Transverse colon (tissue), 4 donors: ENCODE results near the gene APOB. TPM values are rescaled to one million over a fixed set of nuclear protein-coding genes. Genes with fewer than 3 reads are reported as not detected.

ENCODE experiments used
- DNase-seq: peaks from one replicate; pipeline ENCODE4 v3.0.0-alpha.2; 2019
- H3K27ac ChIP-seq, 4 donors: fragments of 200-600 bp; sonication (generic); 2 replicates each; pipeline ENCODE4 v1.5.1; 2016 to 2018; ENCODE audit warnings: inconsistent platforms in 4 of 4
- H3K27me3 ChIP-seq: fragments of 200-600 bp; sonication (generic); 2 replicates; pipeline ENCODE4 v1.5.1; 2017; ENCODE audit warnings: inconsistent platforms
- H3K36me3 ChIP-seq, 4 donors: fragments of 200-600 bp; sonication (generic); 2 replicates each; pipeline ENCODE4 v1.5.1; 2017 to 2019; ENCODE audit warnings: inconsistent platforms in 4 of 4
- H3K4me1 ChIP-seq, 4 donors: fragments of 200-600 bp; sonication (generic); 2 replicates each; pipeline ENCODE4 v1.5.1; 2017 to 2020; ENCODE audit warnings: inconsistent platforms in 4 of 4
- H3K4me3 ChIP-seq, 4 donors: fragments of 200-600 bp; sonication (generic); 1 replicate in 1 of 4; 2 replicates in 3 of 4; pipeline versions ENCODE4 v1.5.1 to v1.6.1; 2017 to 2019; ENCODE audit warnings: inconsistent platforms in 4 of 4
- H3K9me3 ChIP-seq, 2 donors: fragments of 200-600 bp; sonication (generic); 2 replicates each; pipeline ENCODE4 v1.5.1; 2017 to 2019; ENCODE audit warnings: inconsistent platforms in 2 of 2
- CTCF ChIP-seq, 5 experiments: fragments of 200-600 bp in 3 of 5; fragments of 450-650 bp in 2 of 5; sonication (generic) in 3 of 5; IDR thresholded peaks; 1 replicate in 2 of 5; 2 replicates in 3 of 5; pipeline ENCODE4 v1.5.1; 2016 to 2017; ENCODE audit warnings: antibody characterized with exemption in 5 of 5, inconsistent platforms in 3 of 5, mild to moderate bottlenecking in 2 of 5, moderate library complexity in 1 of 5
- EP300 ChIP-seq: sonication (generic); formaldehyde crosslinking; IDR thresholded peaks from one replicate; pipeline ENCODE4 v1.6.1; 2017; ENCODE audit warnings: antibody characterized with exemption, low read depth
- POLR2A ChIP-seq: fragments of 450-650 bp; IDR thresholded peaks from one replicate; pipeline ENCODE4 v1.6.1; 2016; ENCODE audit warnings: antibody characterized with exemption, mild to moderate bottlenecking, moderate library complexity
- POLR2AphosphoS5 ChIP-seq, 3 donors: sonication (generic); formaldehyde crosslinking; IDR thresholded peaks; one replicate each; pipeline ENCODE4 v1.6.1; 2016; ENCODE audit warnings: antibody characterized with exemption in 3 of 3
- WGBS, 2 donors: methylation state at CpG; one replicate each; pipeline ENCODE4 v1.1.5; 2018; ENCODE audit warnings: low coverage in 1 of 2; 5-methylcytosine and 5-hydroxymethylcytosine counted together
- in situ Hi-C, 4 donors: fragments of 200-750 bp; cut with MboI; loops; one replicate each; pipeline versions ENCODE4 v1.15.0 to v1.15.1; 2017; ENCODE audit warnings: low sequenced_read_pairs in 3 of 4, low pct_ligation_motif_present in 1 of 4, low pct_unique_long_range_greater_than_20kb in 1 of 4
- intact Hi-C: fragments of 100-400 bp; cut with DNase I; formaldehyde crosslinking; loops from one replicate; pipeline ENCODE4 v1.15.1; 2023; ENCODE audit warnings: low total_unique reads
- total RNA-seq, 4 donors: library from RNA; depleted of rRNA; stranded (reverse); fragments of >200 nt; gene quantifications; one replicate each; pipeline ENCODE4 v1.1.0, GENCODE V29; 2016

APOB gene
- total RNA-seq, 4 donors from 2014 or later: 0.55 to 0.95 (median 0.67) TPM

GRCh38 chr2:21041943-21042707 lies 1.7 kb downstream of the APOB start:
- no peak overlapping the region for H3K4me3 ChIP-seq
- no peaks in the 10 kb centered on the region for H3K36me3 ChIP-seq
- no peak for DNase-seq
- no peak overlapping the region for H3K27ac ChIP-seq
- intact Hi-C loops: loop anchor here (5.0 kb wide), 1 partner anchor 75 kb away; no protein-coding TSS in a partner anchor
- H3K4me1 ChIP-seq: peaks cover 0 to 15% (median 4%) of the 10 kb centered on the region in 4 donors
- WGBS, 2 donors: 60 to 73% methylated on average over 2 to 16 of the region's 16 CpGs
- in situ Hi-C loops: loop anchor here in 3 of 4 donors (10.0 to 25.0 kb wide), 3 partner anchors 73 to 273 kb away; no protein-coding TSS in a partner anchor
- no peaks in the 10 kb centered on the region for H3K9me3 ChIP-seq
- peaks cover 18% of the 10 kb centered on the region for H3K27me3 ChIP-seq
- no peak for TF ChIP-seq EP300
- TF ChIP-seq POLR2AphosphoS5 (IDR thresholded peaks at IDR 0.05): no peak
- no peak for TF ChIP-seq POLR2A
- no peak for TF ChIP-seq CTCF (IDR thresholded peaks at IDR 0.05)

GRCh38 chr2:21041462-21041861 lies 2.4 kb downstream of the APOB start:
- 72 to 94% methylated on average over 2 to 4 of the region's 4 CpGs for WGBS, 2 donors
- in situ Hi-C loops: loop anchor here in 3 of 4 donors (10.0 to 25.0 kb wide), 3 partner anchors 73 to 273 kb away; no protein-coding TSS in a partner anchor
- H3K27ac ChIP-seq: no peak overlapping the region

DNA sequence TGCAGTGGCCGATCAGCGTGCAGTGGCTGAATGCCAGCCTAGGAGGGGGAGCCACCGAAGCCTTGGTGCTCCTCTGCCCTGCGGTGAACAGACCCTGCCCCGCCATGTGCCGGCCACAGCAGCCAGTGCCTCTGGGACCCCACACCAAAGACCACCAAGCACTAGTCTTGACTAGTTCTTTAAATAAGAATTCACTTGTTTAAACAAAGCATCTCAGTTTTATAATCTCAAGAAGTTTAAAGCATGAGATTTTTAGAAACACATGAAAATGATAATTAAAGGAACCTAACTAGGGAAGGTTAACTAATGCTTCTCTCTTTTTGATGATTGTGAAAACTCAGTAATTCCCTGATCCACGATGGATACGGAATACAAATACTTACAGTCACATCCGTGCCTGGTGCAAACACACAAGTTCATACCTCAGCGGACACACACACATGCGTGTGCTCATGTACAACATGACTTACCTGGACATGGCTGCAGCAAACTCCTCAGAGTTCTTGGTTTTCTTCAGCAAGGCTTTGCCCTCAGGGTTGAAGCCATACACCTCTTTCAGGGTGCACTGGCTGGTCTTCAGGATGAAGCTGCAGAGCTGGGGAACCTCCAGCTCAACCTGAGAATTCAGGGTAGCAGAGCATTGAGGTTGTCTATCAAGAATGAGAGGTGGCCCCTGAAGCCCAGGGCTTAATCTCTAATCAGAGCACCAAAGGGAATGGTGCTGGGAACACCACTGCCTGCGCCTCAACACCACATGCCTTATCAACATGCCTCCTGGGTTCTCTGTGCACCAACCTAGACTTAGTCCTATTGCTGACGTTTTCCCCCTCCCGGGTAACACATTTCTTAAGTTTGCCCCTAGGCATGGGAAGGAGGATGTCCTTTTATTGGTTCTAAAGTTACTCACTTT lies 3.1 kb downstream of the APOB start:
- intact Hi-C loops: loop anchor here (5.0 kb wide), 1 partner anchor 77 kb away; no protein-coding TSS in a partner anchor
- H3K4me3 ChIP-seq: no peak overlapping the region
- WGBS, 2 donors: 81 to 88% methylated on average over 6 to 14 of the region's 14 CpGs

More at GRCh38 chr2:21041462-21041861, 2.4 kb downstream of the APOB start:
- DNase-seq: no peak
- Histone ChIP-seq H3K4me1 (peaks cover 0 to 15% (median 4%) of the 10 kb centered on the region in 4 donors), H3K36me3 (no peaks in the 10 kb centered on the region), H3K9me3 (no peaks in the 10 kb centered on the region), H3K4me3 (no peak overlapping the region), H3K27me3 (peaks cover 18% of the 10 kb centered on the region)
- intact Hi-C loops: loop anchor here (5.0 kb wide), 1 partner anchor 76 kb away; no protein-coding TSS in a partner anchor
- TF ChIP-seq EP300 (no peak), CTCF (IDR thresholded peaks at IDR 0.05) (no peak), POLR2A (no peak), POLR2AphosphoS5 (IDR thresholded peaks at IDR 0.05) (no peak)

More for the DNA sequence above, 3.1 kb downstream of the APOB start:
- Histone ChIP-seq H3K27ac (no peak overlapping the region), H3K27me3 (peaks cover 18% of the 10 kb centered on the region), H3K9me3 (no peaks in the 10 kb centered on the region), H3K4me1 (peaks cover 0 to 15% (median 4%) of the 10 kb centered on the region in 4 donors), H3K36me3 (no peaks in the 10 kb centered on the region)
- in situ Hi-C loops: loop anchor here in 3 of 4 donors (10.0 to 25.0 kb wide), 3 partner anchors 74 to 274 kb away; no protein-coding TSS in a partner anchor
- DNase-seq: no peak
- no peak for TF ChIP-seq POLR2AphosphoS5 (IDR thresholded peaks at IDR 0.05)
- TF ChIP-seq EP300: no peak
- no peak for TF ChIP-seq CTCF (IDR thresholded peaks at IDR 0.05)
- TF ChIP-seq POLR2A: no peak
